Hypothalamus (tissue), 51 donors: ENCODE measurements around the gene MFSD2A.
"Not testable (repeated sequence)": the region's sequence is repeated elsewhere in the genome, so short reads cannot be mapped to it uniquely, and the experiment has no call there.

Source experiments
- DNase-seq, 51 donors: peaks; one replicate each; lab custom pipeline; 2025; lab: John Stamatoyannopoulos, UW

MFSD2A gene

GRCh38 chr1:39954870-39955546 lies at the start of gene MFSD2A:
MFSD2A (plus strand) TSS chr1:39955145; CDS start chr1:39955293, 148 bp downstream.
- peak; percentile 46 to 96 (median 90) for DNase-seq

DNA sequence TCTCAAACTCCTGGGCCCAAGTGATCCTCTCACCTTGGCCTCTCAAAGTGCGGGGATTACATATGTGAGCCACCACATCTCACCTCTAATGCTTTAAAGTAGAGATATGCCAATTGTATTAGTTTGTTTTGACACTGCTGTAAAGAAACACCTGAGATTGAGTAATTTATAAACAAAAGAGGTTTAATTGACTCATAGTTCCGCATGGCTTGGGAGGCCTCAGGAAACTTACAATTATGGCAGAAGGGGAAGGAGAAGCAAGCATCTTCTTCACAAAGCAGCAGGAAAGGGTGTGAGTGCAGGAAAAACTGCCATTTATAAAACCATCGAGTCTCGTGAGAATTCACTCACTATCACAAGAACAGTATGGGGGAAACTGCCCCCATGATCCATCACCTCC lies 49.8 kb upstream of the MFSD2A start:
- DNase-seq = no peak

DNA sequence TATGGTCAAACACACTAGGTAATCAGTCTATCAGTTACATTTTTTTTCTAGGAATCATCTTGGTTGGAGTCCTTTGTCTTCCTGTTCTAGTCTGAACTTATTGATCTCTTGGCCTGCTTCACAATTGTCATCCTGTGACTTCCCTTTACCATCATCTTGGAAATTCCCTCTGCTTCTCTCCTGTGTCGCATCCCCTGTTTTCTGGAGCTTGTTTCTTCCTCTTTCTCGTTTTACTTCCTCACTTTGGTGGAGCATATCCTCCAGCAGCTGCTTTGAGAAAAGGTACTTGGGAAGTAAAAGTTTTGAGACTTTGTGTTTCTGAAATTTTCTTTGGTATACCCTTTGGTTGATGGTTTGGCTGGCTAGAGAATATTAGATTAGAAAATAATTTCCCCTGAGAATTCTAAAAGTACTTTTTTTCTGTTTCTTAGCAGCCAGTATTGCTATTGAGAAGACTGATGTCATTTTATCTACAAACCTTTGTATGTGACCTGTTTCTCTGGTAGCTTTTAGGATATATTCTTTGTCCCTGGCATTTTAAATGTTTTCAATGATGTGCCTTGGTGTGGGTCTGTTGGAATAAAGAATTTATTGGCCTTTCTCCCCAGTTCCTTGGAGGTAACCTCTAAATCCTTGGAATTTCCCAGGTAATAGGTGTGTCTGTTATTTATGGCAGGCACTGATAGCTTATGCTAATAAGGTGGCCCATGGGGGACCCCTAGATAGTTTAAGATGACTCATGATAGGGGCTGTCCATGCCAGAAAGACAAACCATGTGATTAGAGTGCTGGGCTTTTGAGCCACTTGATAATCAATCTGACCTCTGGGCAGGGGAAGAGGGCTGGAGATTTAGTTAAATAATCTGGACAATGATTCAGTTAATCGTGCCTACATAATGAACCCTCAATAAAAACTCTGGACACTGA lies 47.2 kb upstream of the MFSD2A start:
- DNase-seq = peak in 1 of 51 donors; percentile 2

DNA sequence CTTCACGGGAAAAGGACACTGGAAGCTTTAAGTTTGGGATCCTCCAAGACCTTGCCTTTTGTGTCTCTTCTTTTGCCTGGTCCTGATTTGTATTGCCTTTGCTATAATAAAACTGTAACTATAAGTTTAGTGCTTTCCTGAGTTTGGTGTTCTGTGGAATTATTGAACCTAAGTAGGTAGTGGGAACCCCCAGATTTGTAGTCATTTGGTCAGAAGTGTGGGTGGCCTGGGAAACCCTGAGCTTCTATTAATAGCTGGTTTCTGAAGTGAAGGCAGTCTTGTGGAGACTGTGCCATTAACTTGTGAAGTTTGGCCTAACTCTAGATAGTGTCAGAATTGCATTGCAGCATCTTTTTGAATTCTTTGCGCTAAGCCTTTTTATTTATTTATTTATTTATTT lies 46.4 kb upstream of the MFSD2A start:
- DNase-seq = no peak

DNA sequence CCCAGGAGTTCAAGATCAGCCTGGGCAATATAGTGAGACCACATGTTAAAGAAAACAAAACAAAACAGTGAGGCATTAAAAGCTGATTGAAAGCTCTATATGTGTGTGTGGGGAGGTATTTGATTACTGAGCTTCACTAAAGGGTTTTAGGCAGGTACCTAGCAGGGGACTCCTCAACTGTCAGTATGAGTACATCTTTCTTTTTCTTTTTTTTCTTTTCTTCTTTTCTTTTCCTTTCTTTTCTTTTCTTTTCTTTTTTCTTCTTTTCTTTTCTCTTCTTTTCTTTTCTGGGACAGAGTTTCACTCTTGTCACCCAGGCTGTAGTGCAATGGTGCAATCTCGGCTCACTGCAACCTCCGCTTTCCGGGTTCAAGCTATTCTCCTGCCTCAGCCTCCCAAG lies 44.7 kb upstream of the MFSD2A start:
- no peak for DNase-seq

DNA sequence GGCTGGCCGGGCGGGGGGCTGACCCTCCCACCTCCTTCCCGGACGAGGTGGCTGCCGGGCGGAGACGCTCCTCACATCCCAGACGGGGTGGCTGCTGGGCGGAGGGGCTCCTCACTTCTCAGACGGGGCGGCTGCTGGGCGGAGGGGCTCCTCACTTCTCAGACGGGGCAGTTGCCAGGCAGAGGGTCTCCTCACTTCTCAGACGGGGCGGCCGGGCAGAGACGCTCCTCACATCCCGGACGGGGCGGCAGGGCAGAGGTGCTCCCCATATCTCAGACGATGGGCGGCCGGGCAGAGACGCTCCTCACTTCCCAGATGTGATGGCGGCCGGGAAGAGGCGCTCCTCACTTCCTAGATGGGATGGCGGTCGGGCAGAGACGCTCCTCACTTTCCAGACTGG lies 41.8 kb upstream of the MFSD2A start:
- DNase-seq = not testable (repeated sequence)

DNA sequence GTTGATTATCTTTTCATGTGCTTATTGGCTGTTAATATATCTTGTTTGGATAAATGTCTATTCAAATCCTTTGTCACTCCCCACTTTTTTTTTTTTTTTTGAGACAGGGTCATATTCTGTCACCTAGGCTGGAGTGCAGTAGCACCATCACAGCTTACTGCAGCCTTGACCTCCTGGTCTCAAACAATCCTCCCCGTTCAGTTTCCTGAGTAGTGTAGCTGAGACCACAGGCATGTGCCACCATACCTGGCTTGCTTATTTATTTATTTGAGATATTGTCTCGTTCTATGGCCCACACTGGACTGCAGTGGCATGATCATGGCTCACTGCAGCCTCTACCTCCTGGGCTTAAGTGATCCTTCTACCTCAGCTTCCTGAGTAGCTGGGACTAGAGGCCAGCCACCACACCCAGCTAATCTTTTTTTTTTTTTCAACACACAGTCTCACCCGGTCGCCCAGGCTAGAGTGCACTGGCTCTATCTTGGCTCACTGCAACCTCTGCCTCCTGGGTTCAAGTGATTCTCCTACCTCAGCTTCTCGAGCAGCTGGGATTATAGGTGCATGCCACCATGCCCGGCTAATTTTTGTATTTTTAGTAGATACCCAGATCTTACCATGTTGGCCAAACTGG lies 39.3 kb upstream of the MFSD2A start:
- DNase-seq = no peak

DNA sequence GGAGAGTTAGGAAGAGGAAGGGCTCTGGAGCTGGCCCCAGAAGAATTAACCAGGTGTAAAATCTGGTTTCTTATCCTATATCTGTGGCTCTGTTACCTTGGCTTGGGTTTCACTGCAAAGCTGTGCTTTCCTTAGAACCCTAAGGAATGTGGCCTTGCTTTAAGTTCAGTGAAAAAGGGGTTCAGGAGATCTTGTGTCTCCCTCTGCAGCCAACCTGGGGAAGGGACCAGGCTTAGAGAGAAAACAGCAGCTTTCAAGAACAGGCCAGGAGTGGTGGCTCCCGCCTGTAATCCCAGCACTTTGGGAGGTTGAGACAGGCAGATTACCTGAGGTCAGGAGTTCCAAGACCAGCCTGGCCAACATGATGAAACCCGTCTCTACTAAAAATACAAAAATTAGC lies 37.1 kb upstream of the MFSD2A start:
- DNase-seq = no peak

DNA sequence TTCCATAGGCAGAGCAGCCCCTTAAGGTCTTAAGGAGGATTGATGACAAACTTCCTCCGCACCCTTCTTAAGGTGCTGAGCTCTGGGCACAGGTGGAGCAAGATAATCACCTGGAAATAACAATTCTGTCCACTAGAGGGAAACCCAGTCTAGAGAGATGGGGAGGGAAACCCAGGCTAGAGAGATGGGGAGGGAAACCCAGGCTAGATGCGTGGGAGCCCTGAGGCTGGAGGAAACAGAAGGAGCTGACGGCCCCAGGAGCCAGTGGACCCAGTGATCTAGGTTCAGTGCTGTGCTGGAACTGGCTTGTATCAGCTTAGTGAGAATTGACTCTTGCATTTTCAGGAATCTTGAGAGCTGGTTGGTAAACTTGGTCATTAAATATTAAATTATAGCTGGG lies 35.4 kb upstream of the MFSD2A start:
- peak in 8 of 51 donors; percentile 7 to 36 (median 12) for DNase-seq

DNA sequence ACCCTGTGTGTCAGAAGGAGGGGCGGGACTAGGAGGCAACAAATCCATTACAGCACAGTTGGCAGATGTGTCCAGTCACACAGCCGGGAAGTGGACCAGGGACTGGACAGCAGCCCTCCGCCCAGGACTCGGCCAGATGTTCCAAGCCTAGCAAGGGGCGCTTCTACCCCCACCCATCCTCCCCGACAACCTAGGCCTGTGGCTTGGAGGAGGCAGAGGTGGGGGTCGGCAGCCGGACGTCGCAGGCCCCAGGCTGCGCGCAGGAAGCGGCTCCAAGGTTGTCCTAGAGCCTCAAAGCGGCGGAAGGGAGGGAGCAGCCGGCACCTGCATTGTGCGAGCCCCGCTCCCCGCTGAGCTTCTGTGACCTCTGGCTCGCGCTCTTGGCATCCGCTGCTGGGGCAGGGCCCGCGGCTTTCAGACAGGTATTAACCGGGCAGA lies 32.7 kb upstream of the MFSD2A start:
- no peak for DNase-seq

- DNase-seq = peak in 1 of 51 donors; percentile 4
Measured at GRCh38 chr1:39925721-39926342, 29.1 kb upstream of the MFSD2A start.

- no peak for DNase-seq
Measured at GRCh38 chr1:39926343-39926793, 28.6 kb upstream of the MFSD2A start.

GRCh38 chr1:39926820-39927219 lies 28.1 kb upstream of the MFSD2A start:
- no peak for DNase-seq

- no peak for DNase-seq
Measured at GRCh38 chr1:39927538-39927937, 27.4 kb upstream of the MFSD2A start.

- no peak for DNase-seq
Measured at GRCh38 chr1:39928809-39929587, 25.9 kb upstream of the MFSD2A start.

DNA sequence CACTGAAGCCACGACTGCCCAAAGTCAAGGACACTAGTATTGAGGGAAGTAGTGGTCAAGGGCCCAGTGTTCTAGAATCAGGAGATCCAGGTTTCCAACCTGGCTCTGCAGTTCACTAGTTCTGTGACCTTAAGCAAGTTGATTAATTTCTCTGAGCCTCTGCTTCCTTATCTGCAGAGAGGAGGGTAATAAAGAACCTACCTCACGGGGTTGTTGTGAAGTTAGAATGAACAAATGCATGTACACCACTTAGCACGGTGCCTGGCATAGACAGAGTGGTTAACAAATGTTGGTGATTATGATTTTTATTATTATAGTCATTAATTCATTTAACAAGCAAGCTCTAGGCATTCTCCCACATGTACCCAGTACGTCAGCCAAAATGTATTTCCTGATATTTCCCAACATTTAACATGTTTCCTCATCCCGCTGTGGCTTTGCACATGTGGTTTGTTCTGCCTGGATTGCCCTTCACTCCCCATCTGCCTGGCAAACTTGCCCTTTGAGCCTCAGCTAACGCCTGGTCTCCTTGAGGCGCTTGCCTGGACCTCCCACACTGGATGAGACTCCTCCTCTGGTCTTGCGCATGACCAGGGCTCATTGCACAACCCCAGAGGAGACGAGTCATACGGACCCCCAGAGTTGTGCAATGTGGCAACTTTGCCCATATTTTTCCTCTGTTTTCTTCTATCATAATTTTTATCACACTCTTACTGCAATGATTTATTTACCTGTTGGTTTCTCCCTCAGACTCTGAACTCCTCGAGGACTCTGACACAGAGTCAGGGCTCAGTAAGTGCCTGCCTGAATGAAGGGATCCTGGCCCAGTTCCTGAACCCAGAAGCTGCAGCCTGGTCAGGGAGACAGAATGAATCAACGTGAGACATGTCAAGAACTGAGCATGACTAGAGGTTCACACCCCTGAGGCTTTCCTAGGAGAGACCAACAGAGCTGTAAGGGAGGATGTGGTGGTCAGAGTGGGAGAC lies 20.7 kb upstream of the MFSD2A start:
- peak in 15 of 51 donors; percentile 10 to 52 (median 22) for DNase-seq

DNA sequence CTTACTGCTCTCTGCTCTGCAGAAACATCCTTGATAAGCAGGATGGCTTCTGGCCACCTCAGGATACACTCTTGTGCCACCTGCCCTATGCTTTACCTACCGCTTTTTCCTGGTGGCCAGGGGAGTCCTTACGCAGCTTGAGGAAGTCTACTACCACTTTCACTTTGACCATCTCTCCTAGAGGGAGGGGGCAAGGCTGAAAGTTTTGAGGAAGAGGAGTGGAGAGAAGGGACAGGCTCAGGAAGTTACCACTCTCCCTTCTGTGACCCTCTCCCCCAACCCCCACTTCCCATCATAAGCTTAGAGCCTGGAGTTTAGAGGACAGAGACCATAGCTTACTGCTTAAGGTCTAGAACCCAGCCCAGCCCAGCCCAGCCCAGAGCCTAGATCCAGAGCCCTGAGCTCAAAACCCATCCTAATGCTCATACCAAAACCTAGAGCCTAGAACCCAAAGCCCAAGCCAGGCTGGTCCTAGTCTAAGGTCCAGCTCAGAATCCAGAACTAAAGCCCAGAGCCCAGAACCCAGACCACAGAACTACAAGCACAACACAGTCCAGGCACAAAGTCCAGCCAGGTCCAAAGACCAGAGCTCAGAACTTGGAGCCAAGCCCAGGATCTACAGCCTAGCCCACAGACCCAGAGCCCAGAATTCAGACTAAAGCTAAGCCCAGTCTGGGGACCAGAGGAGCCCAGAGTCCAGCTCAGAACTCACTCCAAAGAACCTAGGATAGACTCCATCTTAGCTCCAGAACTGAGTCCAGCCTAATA lies 18.0 kb upstream of the MFSD2A start:
- peak in 5 of 51 donors; percentile 9 to 17 (median 13) for DNase-seq

GRCh38 chr1:39938856-39939255 lies 16.1 kb upstream of the MFSD2A start:
- no peak for DNase-seq
